A673 (cell line): ENCODE measurements around the gene L3MBTL1. TPM values are rescaled to one million over a fixed set of nuclear protein-coding genes. Genes with fewer than 3 reads are reported as not detected.

Experiments used
- BruUV-seq: library from RNA; stranded (reverse); fragments of 400-500 nt; replicated peaks from 2 replicates; lab custom pipeline; 2021; lab: Mats Ljungman, UMichigan
- CTCF ChIA-PET: fragments of 300-600 bp; sonication (Branson Sonifier 250); formaldehyde crosslinking; loops from one replicate; lab custom pipeline; 2022; ENCODE audit warnings: antibody characterized with exemption; lab: Charles Lee
- POLR2A ChIA-PET: fragments of 300-600 bp; sonication (Branson Sonifier 250); formaldehyde crosslinking; loops from one replicate; lab custom pipeline; 2022; ENCODE audit warnings: antibody characterized with exemption; ENCODE audit not compliant: low non-redundant PET; lab: Charles Lee
- DNase-seq: peaks from one replicate; pipeline ENCODE4 v3.0.0-alpha.2; 2015; ENCODE audit warnings: low spot score
- H3K27ac ChIP-seq: fragments of 200-600 bp; sonication (generic); 2 replicates; pipeline ENCODE4 v1.5.1; 2016; ENCODE audit warnings: mixed run types, low read depth, mild to moderate bottlenecking, mixed read lengths, antibody characterized with exemption, low read length; ENCODE audit not compliant: poor library complexity, severe bottlenecking
- H3K27me3 ChIP-seq: fragments of 200-600 bp; sonication (generic); replicated peaks from 2 replicates; pipeline ENCODE4 v1.6.1; 2017; ENCODE audit warnings: mixed run types, low read depth, mild to moderate bottlenecking, mixed read lengths, antibody characterized with exemption, low read length; ENCODE audit not compliant: insufficient read depth, poor library complexity
- H3K36me3 ChIP-seq: fragments of 200-600 bp; sonication (generic); 2 replicates; pipeline ENCODE4 v1.6.1; 2016; ENCODE audit warnings: mixed run types, mild to moderate bottlenecking, mixed read lengths, antibody characterized with exemption, low read length; ENCODE audit not compliant: insufficient read depth, poor library complexity, severe bottlenecking
- H3K4me1 ChIP-seq: fragments of 200-600 bp; sonication (generic); 2 replicates; pipeline ENCODE4 v1.6.1; 2017; ENCODE audit warnings: mixed run types, mild to moderate bottlenecking, mixed read lengths, antibody characterized with exemption, low read length; ENCODE audit not compliant: insufficient read depth, poor library complexity, severe bottlenecking
- H3K4me3 ChIP-seq: fragments of 200-600 bp; sonication (generic); 2 replicates; pipeline ENCODE4 v1.5.1; 2016; ENCODE audit warnings: low read depth, mixed run types, mild to moderate bottlenecking, mixed read lengths, low read length; ENCODE audit not compliant: poor library complexity, severe bottlenecking
- H3K9me3 ChIP-seq: fragments of 200-600 bp; sonication (generic); 2 replicates; pipeline ENCODE4 v1.6.1; 2016; ENCODE audit warnings: mixed run types, low read depth, mild to moderate bottlenecking, mixed read lengths, antibody characterized with exemption, low read length; ENCODE audit not compliant: poor library complexity, severe bottlenecking
- EZH2 ChIP-seq: fragments of 200-600 bp; sonication (generic); IDR thresholded peaks from 2 replicates; pipeline ENCODE4 v1.6.1; 2017; ENCODE audit warnings: borderline replicate concordance, low read depth, mild to moderate bottlenecking, mixed read lengths, antibody characterized with exemption, low read length; ENCODE audit not compliant: poor library complexity, severe bottlenecking
- intact Hi-C: fragments of 100-400 bp; cut with micrococcal nuclease; formaldehyde crosslinking; loops from one replicate; pipeline ENCODE4 v1.10.0; 2022; ENCODE audit not compliant: unreplicated experiment
- total RNA-seq: library from RNA; stranded (reverse); gene quantifications from 2 replicates; pipeline ENCODE4 v1.2.3, GENCODE V29; 2021
- TF ChIP-seq, protein P1 (sequence below): fragments of 300-800, 200-600 bp; sonication (generic); conservative IDR thresholded peaks from 2 replicates; pipeline ENCODE4 v1.5.1; 2017; ENCODE audit warnings: low read depth, mild to moderate bottlenecking, antibody characterized with exemption, low read length, moderate library complexity, mixed read lengths

L3MBTL1 gene
- total RNA-seq, 1 experiment from 2014 or later = 8.1 TPM

- ChIA-PET CTCF (no interaction called here), POLR2A (no interaction called here)
- no TSS peak for BruUV-seq
- DNase-seq = no peak
- Histone ChIP-seq H3K4me1 (peaks cover 4% of the 10 kb centered on the region), H3K36me3 (no peaks in the 10 kb centered on the region), H3K9me3 (no peaks in the 10 kb centered on the region), H3K27me3 (no peaks in the 10 kb centered on the region), H3K4me3 (no peak overlapping the region), H3K27ac (no peak overlapping the region)
- intact Hi-C loops = no loop called here
- no peak for TF ChIP-seq EZH2
- TF ChIP-seq, protein P1, sequence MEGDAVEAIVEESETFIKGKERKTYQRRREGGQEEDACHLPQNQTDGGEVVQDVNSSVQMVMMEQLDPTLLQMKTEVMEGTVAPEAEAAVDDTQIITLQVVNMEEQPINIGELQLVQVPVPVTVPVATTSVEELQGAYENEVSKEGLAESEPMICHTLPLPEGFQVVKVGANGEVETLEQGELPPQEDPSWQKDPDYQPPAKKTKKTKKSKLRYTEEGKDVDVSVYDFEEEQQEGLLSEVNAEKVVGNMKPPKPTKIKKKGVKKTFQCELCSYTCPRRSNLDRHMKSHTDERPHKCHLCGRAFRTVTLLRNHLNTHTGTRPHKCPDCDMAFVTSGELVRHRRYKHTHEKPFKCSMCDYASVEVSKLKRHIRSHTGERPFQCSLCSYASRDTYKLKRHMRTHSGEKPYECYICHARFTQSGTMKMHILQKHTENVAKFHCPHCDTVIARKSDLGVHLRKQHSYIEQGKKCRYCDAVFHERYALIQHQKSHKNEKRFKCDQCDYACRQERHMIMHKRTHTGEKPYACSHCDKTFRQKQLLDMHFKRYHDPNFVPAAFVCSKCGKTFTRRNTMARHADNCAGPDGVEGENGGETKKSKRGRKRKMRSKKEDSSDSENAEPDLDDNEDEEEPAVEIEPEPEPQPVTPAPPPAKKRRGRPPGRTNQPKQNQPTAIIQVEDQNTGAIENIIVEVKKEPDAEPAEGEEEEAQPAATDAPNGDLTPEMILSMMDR = no peak
Observed at GRCh38 chr20:43550456-43550855, 43.0 kb downstream of the L3MBTL1 start.

GRCh38 chr20:43554369-43554768 lies 46.9 kb downstream of the L3MBTL1 start:
- CTCF ChIA-PET = no interaction called here
- Histone ChIP-seq H3K27ac (no peak overlapping the region), H3K4me3 (no peak overlapping the region), H3K27me3 (no peaks in the 10 kb centered on the region), H3K4me1 (peaks cover 4% of the 10 kb centered on the region), H3K36me3 (no peaks in the 10 kb centered on the region), H3K9me3 (no peaks in the 10 kb centered on the region)
- BruUV-seq = no TSS peak
- no peak for DNase-seq
- TF ChIP-seq EZH2 = no peak
- TF ChIP-seq, protein P1 = no peak
- POLR2A ChIA-PET = no interaction called here
- intact Hi-C loops = no loop called here

- H3K4me1 ChIP-seq = no peaks in the 10 kb centered on the region
- DNase-seq = no peak
- H3K36me3 ChIP-seq = no peaks in the 10 kb centered on the region
- H3K27ac ChIP-seq = no peak within 1 kb of the TSS
- intact Hi-C loops = no loop called here
- POLR2A ChIA-PET = no interaction called here
- no peak within 1 kb of the TSS for H3K4me3 ChIP-seq
- no TSS peak for BruUV-seq
- CTCF ChIA-PET = no interaction called here
- H3K27me3 ChIP-seq = no peaks in the 10 kb centered on the region
- H3K9me3 ChIP-seq = no peaks in the 10 kb centered on the region
- TF ChIP-seq, protein P1 = no peak
- no peak for TF ChIP-seq EZH2
Observed at GRCh38 chr20:43558412-43559146, 51.1 kb downstream of the L3MBTL1 start, which contains the start of gene SGK2. Gene SGK2, plus strand, starts transcription at chr20:43559027. Its CDS starts 7,469 bp downstream, at chr20:43566496.
